Loucy (cell line): ENCODE results near the gene FRMD1.

Source experiments
- EZH2phosphoT487 ChIP-seq: fragments of 200-600 bp; IDR thresholded peaks from 2 replicates; pipeline ENCODE4 v1.6.1; 2018; ENCODE audit warnings: antibody characterized with exemption, mild to moderate bottlenecking, moderate library complexity, borderline replicate concordance
- TF ChIP-seq, protein P1 (sequence below): fragments of 200-600 bp; sonication (generic); conservative IDR thresholded peaks from 2 replicates; pipeline ENCODE4 v1.5.1; 2014; ENCODE audit warnings: mild to moderate bottlenecking, antibody characterized with exemption, low read length

DNA sequence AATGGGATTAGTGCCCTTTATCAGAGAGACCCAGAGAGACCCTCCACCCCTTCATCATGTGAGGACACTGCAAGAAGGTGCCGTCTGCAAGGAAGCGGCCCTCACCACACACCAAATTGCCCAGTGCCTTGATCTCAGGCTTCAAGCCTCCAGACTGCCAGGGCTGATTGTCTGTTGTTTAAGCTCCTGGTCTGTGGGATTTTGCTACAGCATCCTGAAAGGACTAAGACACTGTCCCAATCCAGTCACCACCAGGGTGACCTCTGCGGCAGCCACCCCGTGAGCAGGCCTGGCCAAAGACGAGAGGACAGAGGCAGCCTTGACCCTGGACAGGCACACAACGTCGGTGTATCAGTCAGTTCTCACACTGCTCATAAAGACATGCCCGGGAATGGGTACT is 13.5 kb upstream of the FRMD1 start:
- TF ChIP-seq, protein P1, sequence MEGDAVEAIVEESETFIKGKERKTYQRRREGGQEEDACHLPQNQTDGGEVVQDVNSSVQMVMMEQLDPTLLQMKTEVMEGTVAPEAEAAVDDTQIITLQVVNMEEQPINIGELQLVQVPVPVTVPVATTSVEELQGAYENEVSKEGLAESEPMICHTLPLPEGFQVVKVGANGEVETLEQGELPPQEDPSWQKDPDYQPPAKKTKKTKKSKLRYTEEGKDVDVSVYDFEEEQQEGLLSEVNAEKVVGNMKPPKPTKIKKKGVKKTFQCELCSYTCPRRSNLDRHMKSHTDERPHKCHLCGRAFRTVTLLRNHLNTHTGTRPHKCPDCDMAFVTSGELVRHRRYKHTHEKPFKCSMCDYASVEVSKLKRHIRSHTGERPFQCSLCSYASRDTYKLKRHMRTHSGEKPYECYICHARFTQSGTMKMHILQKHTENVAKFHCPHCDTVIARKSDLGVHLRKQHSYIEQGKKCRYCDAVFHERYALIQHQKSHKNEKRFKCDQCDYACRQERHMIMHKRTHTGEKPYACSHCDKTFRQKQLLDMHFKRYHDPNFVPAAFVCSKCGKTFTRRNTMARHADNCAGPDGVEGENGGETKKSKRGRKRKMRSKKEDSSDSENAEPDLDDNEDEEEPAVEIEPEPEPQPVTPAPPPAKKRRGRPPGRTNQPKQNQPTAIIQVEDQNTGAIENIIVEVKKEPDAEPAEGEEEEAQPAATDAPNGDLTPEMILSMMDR: no peak
- TF ChIP-seq EZH2phosphoT487: no peak
